Fibroblast of gingiva (primary cell): ENCODE data around the gene FAM43A.

ENCODE experiments used
- DNase-seq: peaks from one replicate; pipeline ENCODE4 v3.0.0-alpha.2; 2011; ENCODE audit warnings: low read depth

FAM43A gene, protein sequence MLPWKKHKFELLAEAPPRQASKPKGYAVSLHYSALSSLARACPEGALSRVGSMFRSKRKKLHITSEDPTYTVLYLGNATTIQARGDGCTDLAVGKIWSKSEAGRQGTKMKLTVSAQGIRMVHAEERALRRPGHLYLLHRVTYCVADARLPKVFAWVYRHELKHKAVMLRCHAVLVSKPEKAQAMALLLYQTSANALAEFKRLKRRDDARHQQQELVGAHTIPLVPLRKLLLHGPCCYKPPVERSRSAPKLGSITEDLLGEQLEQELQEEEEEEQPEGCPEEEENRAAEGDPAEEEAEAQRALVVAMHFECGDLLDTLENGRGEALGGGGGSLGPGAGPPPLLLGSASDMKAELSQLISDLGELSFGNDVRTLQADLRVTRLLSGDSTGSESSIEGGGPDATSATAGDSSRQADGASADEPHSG

DNA sequence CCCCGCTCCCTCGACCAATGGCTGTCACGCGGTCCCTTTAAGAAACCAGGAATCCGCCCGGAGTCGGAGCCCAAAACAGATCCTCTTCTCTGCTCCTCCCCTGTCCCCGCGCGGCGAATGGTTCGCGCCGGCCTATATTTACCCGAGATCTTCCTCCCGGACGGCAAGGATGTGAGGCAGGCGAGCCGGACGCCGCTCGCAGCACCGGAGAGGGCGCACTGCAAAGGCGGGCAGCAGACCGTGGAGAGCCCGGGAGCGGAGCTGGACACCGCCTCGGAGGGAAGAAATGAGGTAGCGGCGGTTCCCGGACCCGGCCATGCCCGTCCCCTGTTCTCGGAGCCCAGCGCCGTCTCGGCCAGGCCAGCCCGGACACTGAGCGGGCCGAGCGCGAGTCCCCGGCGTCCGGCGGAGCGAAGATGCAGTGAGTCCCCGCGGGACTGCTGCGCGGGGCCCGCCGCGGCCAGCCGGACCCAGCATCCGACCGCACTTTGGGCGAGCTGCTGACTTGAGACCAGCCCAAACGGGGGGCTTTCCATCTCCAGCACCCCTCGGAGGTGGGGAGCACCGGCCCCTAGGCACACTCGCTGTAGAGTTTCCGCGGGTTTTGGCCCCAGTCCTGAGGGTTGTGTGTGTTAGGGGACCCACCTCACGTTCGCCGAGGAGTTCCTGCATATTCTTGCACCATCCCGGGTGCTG lies at the start of gene FAM43A:
FAM43A (plus strand) TSS at position 166 of the 696 bp plus-strand sequence. CDS start 944 bp downstream, outside the sequence.
- peak; percentile 98 for DNase-seq

DNA sequence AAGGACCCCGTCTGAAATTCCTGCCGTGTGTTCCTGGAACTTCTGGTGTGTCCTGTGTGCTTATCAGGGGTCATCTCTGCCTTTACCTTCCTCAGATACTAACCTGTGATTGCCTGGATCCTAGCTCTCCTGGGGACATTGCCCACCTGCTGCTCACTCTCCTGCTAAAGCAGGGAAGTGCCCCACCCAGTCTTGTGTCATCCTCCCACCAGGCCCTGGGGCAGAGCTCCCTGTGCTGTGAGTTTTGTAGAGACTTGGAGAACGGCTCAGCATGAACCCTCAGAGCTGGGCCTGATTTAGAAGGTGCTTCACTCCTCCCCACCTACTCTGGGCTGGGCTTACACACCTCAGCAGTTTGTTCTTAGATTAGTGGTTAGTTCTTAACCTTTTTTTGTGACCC lies 48.6 kb upstream of the FAM43A start:
- DNase-seq, result no peak

DNA sequence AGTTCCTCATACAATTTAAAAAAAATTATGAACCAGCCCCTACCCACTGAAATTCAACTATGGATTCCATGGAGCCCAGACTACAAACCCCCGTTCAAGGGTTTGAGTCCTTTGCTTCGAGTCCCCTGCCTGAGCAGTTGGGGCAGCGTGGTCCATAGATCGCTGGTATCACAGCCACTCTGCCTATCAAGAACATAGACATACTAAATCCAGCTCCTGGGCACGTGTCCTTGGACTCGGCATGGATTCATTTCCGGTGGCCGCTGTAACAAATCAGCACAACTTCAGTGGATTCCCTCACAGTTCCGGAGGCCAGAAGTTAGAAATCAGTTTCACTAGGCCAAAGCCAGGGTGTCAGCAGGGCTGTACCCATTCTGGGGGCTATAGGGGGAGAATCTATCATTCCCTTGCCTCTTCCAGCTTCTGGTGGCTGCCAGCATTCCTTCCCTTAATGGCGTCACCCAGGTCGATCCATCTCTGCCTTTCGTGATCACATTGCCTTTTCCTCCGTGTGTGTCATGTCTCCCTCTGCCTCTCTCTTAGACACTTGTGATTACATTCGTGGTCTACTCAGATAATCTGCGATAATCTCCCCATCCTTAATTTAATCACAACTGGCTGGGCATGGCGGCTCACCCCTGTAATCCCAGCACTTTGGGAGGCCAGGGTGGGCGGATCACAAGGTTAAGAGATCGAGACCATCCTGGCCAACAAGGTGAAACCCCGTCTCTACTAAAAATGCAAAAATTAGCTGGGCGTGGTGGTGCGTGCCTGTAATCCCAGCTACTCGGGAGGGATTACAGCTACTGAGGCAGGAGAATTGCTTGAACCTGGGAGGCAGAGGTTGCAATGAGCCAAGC lies 47.9 kb upstream of the FAM43A start:
- no peak for DNase-seq

DNA sequence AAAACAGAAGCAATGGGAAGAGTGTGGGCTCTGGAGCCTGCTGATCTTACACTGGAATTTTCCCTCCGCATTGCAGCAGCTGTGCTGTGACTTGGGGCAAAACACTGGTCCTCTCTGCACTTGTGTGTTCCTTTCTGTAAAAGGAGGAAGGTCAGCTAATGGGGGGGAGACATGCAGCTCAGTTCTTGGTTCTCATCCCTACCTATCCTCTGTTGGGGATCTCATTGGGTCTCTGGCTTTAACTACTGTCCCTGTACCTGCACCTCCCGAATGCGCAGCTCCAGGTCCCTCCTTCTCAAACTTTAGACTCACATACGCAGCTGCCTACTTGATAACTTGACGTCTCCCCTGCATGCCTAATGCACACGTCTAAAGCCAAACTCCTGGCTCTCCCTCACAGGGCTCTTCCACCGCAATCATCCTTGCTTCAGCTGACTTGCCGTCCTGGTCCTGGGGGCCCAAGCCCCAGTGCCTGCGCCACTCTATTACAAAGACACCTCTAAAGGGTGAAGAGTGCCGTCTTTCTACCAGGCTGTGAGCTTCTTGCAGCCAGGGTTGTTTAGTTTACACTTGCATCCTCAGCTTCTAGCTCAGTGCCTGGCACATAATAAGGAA lies 46.6 kb upstream of the FAM43A start:
- no peak for DNase-seq

DNA sequence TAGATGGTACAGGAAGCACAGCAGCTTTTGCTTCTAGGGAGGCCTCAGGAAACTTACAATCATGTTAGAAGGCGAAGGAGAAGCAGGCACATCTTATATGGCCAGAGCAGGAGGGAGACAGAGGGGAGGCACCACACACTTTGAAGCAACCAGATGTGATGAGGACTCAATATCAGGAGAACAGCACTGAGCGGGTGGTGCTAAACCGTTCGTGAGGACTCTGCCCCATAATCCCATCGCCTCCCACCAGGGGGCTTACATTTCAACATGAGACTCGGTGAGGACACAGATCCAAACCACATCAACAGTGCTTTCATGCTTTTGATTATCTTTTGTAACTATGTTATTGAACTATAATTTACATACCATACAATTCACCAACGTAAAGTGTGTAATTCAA lies 44.9 kb upstream of the FAM43A start:
- DNase-seq, result no peak

DNA sequence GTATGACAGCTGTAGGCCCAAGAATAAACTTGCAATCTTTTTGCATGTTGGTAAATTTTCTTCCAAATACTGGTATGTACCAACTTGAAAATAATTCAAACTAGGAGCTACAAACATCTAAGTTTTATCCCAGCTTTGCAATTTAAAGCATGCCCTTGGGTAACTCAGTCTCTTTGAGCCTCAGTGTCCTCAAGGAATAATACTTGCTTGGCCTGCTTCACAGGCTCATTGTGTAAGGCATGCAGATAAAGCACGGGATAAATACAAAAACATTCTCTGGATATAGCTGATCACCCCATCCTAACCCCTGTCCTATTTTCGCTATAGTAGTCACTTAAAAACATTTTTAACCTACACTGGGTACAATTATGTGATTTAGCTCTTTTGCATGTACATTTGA lies 42.9 kb upstream of the FAM43A start:
- no peak for DNase-seq

DNA sequence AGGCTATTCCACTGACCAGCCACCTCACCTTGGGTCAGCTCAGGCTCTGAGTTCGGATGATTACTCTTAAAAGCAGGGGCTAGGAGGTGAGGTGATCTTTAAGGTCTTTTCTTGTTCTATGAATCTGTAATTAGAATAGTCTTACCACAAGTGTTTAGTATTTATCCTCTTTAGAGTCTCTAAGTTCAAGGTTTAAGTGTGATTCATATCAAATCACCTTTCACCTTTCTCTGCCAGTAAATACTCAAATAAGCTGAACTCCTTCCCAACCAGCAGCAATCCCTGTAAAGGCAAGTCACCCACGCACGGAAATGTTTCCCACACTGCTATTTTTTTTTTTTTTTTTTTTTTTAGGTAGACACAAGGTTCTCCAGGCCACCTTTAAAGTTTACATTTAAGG lies 37.9 kb upstream of the FAM43A start:
- no peak for DNase-seq

DNA sequence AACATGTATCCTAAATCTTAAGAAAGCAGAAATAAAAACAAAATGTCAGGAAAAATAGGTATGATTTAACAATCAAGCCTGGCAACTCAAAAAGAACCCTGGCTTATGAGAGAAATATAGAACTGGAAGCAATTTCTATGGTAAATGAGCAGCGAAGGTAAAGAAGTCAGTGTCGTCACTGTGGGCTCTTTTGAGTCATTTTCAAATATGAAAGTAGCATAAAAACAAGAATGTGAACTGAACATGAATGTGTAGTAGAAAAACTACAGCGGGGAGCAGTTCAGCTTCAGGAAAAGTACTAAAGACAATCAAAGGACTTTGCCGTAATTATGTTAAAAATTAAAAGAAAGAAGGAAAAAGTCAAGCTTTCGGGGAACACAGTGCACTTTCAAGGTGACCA lies 31.2 kb upstream of the FAM43A start:
- DNase-seq, result no peak

DNA sequence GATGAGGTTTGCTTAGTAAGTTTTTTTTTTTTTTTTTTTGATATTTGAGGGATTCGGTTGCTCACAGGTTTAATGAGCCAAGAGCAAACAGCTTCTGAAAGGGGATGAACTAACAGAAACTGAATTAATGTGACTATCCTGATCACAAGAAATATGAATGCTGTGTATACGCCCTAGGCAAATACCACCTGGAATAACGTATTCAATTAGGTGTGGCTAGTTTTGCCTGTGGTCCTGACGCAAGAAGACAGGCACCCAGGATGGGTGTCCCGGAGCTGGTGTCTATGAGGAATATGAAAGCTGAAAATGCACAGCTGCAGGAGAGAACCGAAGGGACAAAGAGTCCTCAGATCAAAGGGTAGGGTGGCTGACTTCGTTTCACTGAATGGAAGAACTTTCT lies 28.2 kb upstream of the FAM43A start:
- no peak for DNase-seq

DNA sequence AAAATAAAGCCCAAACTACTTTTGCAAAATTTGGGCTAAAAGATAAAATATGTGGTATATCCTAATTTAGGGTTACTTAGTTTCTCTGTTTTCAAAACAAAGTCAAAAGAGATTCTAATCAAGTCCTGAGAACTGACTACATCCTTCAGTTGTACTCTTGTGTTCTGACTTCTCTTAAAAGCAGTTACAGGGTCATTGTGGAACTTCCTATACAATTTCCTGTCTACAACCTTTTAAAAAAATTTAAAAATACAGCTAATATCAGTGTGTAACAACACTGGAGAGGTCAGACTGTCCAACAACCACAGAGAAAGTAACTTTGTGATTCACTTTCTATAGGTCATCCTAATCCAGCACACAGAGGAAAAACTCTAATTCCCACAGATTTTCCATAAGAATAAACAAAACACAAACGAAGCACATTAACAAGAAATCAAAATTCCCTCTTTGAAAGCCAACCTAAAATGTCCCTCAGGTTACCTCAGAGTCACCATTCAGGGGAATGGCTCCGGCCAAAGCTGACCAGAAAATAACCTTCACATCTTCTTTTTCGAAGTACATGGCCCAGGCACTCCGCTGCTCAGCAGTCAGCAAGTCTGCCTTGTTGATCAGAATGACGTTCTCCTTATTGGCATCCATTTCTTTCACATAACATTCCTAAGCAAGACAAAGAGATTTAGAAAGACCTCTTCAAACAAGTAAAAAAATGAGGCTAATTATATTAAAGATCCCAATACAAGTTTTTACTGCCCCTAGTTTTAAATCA lies 27.0 kb upstream of the FAM43A start:
- DNase-seq, result no peak

DNA sequence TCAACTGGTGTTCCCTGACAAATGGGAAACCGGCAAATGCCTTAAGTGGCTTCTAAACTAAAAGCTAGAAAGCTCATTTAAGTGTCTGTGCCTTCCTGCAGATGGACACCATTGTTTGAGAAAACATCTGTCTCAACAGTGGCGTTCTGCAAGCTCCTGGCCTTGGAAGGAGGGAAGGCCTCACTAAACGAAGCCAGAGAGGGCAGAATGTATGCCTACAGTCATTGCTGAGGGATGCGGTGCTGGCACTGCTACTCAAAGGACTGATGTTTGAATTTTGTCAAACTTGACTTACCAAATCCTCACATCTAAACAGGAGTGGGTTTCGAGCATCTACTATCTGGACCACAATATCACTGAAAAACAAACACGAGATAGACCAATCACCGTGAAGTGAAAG lies 25.9 kb upstream of the FAM43A start:
- DNase-seq, result no peak

DNA sequence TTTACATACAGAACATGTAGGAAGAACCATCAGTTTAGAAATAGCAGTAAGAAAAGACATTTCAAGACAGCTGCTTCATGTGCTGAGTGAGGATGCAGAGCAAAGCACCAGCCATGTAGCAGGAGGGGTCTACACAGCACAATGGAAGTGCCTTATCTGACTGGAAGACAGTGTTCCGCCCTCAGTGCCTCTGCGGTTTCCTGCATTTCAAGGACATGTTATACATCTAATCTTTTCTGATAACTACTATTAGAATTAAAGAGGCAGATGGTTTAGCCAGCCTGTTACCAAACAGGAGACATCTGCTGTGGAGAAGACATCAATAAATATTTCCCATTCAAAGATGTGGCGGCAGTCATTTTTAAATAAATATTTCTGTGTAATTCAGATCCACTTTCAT lies 24.3 kb upstream of the FAM43A start:
- DNase-seq, result no peak

DNA sequence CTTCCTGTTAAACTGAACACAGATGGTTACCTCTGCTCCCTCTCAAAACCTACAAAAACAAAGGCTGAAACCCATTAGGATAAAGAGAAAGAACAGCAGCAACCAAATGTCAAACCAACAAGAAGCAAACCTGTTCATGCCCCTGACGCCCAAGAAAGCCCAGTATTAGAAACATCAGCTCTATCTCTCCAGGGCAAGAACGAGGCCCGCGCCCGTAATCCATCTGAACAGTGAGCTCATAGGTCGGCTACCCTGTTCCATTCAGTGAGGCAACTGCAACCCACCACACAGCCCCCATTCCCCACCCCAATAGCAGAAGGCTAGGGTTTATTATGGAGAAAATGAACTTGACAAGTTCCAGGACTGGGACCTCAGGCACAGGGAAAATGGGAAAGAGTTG lies 23.7 kb upstream of the FAM43A start:
- no peak for DNase-seq

DNA sequence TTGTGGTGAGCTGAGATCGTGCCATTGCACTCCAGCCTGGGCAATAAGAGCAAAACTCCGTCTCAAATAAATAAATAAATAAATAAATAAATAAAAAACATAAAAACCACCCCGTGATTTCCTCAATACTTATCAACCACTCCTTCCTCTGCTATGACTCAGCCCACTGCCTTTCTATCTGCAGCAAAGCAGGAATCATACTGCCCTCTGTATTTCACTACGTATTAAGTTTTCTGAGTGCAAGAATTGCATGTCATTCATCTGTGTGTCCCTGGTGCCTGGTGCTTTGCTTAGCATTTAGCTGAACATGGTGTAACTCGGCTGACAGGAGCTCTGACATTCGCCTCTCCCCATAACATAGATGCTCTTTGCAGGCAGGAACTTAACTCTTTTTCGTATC lies 20.8 kb upstream of the FAM43A start:
- no peak for DNase-seq

DNA sequence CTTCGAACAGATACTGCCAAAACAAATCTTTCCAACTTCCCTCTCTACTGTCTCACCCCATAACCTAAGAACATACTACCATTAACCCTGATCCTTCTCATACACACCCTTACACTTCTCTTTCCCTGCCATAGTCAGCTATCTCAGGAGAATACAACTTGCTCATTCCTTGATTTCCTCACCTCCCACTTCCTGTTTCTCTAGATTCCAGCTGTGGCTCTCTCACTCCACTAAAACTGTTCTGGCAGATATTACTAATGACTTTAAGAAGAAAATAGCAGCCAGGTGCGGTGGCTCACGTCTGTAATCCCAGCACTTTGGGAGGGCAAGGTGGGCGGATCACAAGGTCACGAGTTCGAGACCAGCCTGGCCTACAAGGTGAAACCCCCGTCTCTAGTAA lies 18.3 kb upstream of the FAM43A start:
- DNase-seq, result no peak

DNA sequence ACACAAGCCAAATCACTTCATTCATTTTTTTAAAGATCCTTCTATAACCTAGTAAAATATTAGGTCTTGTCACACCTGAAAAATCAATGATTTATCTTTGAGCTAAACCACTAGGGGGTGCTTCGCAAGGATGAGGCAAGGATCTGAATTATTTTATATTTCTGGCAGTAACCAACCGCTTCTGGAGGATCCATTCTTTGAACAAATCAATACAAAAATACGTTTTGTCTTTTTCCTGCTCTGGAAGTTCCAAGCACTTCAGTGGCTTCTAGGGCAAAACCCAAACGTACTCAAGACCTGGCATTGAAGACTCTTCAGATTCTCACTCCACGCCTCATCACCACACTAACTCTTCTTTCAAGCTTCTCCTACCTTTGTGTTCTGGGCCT lies 14.2 kb upstream of the FAM43A start:
- peak; percentile 41 for DNase-seq

DNA sequence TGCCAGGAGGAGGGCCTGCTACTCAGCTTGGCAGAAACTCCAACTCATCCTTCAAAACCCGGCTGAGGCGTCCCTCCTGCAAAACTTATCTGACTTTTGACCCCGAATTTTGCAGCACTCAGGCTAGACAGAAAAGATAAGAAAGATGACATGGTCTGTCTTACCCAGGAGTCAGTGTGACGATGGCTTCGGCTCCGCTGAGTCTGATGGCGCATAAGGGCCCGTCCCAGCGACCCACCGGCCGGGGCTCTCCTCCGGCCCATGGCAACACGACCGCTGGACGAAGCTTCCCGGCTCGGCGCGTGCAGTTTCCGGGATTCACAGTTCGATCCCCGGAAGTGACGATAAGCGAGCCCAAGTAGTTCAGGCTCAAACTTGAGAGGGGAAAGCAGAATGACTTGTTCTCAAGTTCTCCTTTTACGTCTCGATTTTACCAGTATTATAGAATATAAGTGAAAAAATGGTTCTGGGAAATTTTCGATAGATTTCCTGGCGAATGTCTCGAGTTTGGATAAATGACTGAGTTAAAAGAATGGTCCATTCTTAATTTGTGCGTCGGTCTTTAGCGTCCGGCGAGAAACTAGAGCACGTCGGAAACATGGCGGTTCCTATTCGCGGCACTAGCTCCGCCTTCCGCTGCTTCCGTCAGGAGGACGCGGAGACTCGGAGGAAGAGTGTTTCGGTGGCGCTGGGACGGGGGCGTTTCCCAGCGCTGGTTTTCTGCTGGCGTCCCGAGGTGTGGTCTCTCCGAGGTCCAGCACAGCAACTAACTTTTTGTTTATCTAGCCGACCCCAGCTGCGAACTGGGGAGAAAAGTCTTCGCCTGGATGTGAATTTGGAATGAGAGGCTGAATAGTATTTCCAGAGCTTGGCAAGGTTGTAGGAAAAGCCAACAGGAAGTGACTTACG lies 13.5 kb upstream of the FAM43A start, which contains the start of gene LSG1:
LSG1 (minus strand) TSS at position 292 of the 909 bp plus-strand sequence; CDS start at position 263, 29 bp downstream.
- DNase-seq, result peak; percentile 95

DNA sequence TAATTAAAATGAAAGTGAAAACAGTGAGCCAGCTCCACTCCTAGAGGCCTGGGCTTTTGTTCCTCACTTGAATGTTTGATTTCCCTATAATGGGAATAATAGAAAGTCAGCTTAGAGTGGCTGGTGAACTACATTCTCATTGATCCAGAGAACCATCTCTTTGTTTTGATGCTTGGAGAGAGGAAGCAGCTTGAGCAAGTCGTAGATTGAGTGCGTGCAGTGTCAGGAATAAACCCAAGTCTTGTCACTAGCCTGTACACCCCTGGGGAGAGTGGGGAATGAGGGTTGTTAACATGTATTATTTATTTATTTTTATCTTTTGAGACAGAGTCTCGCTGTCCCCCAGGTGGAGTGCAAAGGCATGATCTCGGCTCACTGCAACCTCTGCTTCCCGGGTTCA lies 12.8 kb upstream of the FAM43A start:
- DNase-seq, result no peak

DNA sequence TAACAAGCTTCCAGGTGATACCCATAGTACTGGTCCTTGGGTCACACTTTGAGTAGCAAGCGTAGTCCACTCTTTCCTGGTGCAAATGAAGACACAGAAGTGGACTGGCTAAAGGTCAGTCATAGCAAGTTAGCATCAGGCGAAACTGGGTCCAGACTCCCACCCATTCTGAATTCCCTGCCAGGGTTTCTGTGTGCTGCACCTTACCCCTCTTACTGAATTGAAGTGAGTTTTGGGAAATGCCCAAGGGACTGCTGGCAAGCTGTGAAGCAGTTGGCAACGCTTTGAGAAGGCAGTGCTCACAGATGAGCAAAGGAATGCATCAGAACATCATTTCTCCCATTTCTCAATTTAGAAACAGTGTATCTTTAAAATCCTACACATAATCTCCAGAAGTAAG lies 11.9 kb upstream of the FAM43A start:
- DNase-seq, result peak; percentile 54

DNA sequence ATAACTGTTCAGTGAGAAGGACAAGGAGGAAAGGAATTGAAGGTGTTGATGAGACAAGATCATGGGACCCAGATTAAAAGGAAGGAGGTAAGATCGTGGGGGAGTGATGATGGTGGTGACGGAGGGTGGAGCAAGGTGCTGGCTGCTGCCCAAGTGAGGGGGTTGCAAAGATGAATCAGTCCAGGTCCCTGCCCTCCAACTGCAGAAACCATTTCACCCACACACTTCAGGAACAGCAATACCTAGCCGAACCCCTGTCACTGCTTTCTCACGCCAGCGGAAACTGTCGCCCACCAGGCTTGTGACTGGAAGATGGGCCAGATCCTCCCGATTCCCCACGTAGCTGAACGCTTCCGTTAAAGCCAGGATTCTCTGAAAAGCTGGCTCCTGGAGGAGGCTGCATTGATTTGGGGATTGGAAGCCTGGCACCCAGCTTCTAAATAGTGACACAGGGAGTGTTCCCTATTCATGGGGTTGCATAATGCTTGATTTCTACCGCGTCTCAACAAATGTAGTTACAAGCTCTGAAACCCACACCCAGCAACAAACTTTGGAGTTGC lies 10.5 kb upstream of the FAM43A start:
- DNase-seq, result no peak
